ENCODE measurements around the gene APEH. TPM values are rescaled to one million over a fixed set of nuclear protein-coding genes. Genes with fewer than 3 reads are reported as not detected.

APEH gene
- total RNA-seq, 1 donor from 2014 or later: 141 TPM

GRCh38 chr3:49642708-49643145, 31.4 kb upstream of the APEH start:
- no peaks in the 10 kb centered on the region for H3K9me3 Mint-ChIP-seq
- DNase-seq (ENCODE audit: extremely low spot score, unreplicated experiment): no peak
- no peak for TF ChIP-seq CTCF (conservative IDR thresholded peaks at IDR 0.05)

GRCh38 chr3:49644684-49645083, 29.5 kb upstream of the APEH start:
- DNase-seq (ENCODE audit: extremely low spot score, unreplicated experiment): no peak
- H3K9me3 Mint-ChIP-seq: no peaks in the 10 kb centered on the region
- TF ChIP-seq CTCF (conservative IDR thresholded peaks at IDR 0.05): no peak
- H3K27me3 Mint-ChIP-seq: no peaks in the 10 kb centered on the region
- H3K36me3 Mint-ChIP-seq: no peaks in the 10 kb centered on the region
- no peak overlapping the region for H3K4me3 Mint-ChIP-seq
- H3K27ac Mint-ChIP-seq: peak overlapping the region; percentile 56
- no peaks in the 10 kb centered on the region for H3K4me1 Mint-ChIP-seq (ENCODE audit: unreplicated experiment)

More at GRCh38 chr3:49642708-49643145, 31.4 kb upstream of the APEH start:
- no peaks in the 10 kb centered on the region for H3K36me3 Mint-ChIP-seq
- no peaks in the 10 kb centered on the region for H3K4me1 Mint-ChIP-seq (ENCODE audit: unreplicated experiment)
- no peak overlapping the region for H3K27ac Mint-ChIP-seq
- H3K4me3 Mint-ChIP-seq: no peak overlapping the region
- H3K27me3 Mint-ChIP-seq: no peaks in the 10 kb centered on the region

GRCh38 chr3:49646236-49646635, 27.9 kb upstream of the APEH start:
- Mint-ChIP-seq H3K4me3 (no peak overlapping the region), H3K27me3 (no peaks in the 10 kb centered on the region), H3K36me3 (no peaks in the 10 kb centered on the region), H3K9me3 (no peaks in the 10 kb centered on the region), H3K4me1 (ENCODE audit: unreplicated experiment) (peaks cover 5% of the 10 kb centered on the region), H3K27ac (no peak overlapping the region)
- TF ChIP-seq CTCF (conservative IDR thresholded peaks at IDR 0.05): no peak
- no peak for DNase-seq (ENCODE audit: extremely low spot score, unreplicated experiment)

- no peaks in the 10 kb centered on the region for H3K36me3 Mint-ChIP-seq
- TF ChIP-seq CTCF (conservative IDR thresholded peaks at IDR 0.05): no peak
- H3K4me3 Mint-ChIP-seq: no peak overlapping the region
- peak overlapping the region; percentile 57 for H3K27ac Mint-ChIP-seq
- no peak for DNase-seq (ENCODE audit: extremely low spot score, unreplicated experiment)
- no peaks in the 10 kb centered on the region for H3K27me3 Mint-ChIP-seq
- H3K9me3 Mint-ChIP-seq: no peaks in the 10 kb centered on the region
- H3K4me1 Mint-ChIP-seq (ENCODE audit: unreplicated experiment): peaks cover 5% of the 10 kb centered on the region
These were observed 26.4 kb upstream of the APEH start for GRCh38 chr3:49647741-49648140.

- Mint-ChIP-seq H3K9me3 (no peaks in the 10 kb centered on the region), H3K4me1 (ENCODE audit: unreplicated experiment) (peaks cover 5% of the 10 kb centered on the region), H3K4me3 (no peak overlapping the region), H3K36me3 (no peaks in the 10 kb centered on the region), H3K27me3 (no peaks in the 10 kb centered on the region), H3K27ac (peak overlapping the region; percentile 57)
- DNase-seq (ENCODE audit: extremely low spot score, unreplicated experiment): no peak
- TF ChIP-seq CTCF (conservative IDR thresholded peaks at IDR 0.05): no peak
These were observed 25.7 kb upstream of the APEH start for GRCh38 chr3:49648354-49649019.

Measured in type B pancreatic cell (in vitro differentiated cells).